HEK293 (cell line): Measurements from ENCODE around the gene CXADR.

Experiments
- CTCF ChIA-PET: fragments of 350-600 bp; formaldehyde crosslinking; extraction: SDS; loops from one replicate; lab custom pipeline; 2021; ENCODE audit warnings: antibody characterized with exemption; lab: Yijun Ruan, JAX
- POLR2A ChIA-PET: fragments of 300-600 bp; formaldehyde crosslinking; extraction: SDS; loops from one replicate; lab custom pipeline; 2020; ENCODE audit warnings: antibody characterized with exemption, inconsistent platforms; lab: Yijun Ruan, JAX
- H3K27ac ChIP-seq: fragments of 200-500 bp; sonication (Bioruptor generic); 2 replicates; pipeline ENCODE4 v1.5.1; 2014; ENCODE audit warnings: low read depth, low read length, control low read depth, inconsistent platforms; ENCODE audit errors: extremely low read depth
- H3K36me3 ChIP-seq, 2 experiments: fragments of 200-500 bp in 1 of 2; sonication (Bioruptor generic) in 1 of 2; 1 replicate in 1 of 2; 2 replicates in 1 of 2; pipeline ENCODE4 v1.5.1; 2014 to 2017; ENCODE audit warnings: inconsistent platforms in 2 of 2, low read length in 2 of 2; ENCODE audit not compliant: control insufficient read depth in 2 of 2, insufficient read depth in 1 of 2
- H3K4me1 ChIP-seq: fragments of 200-500 bp; sonication (Bioruptor generic); 2 replicates; pipeline ENCODE4 v1.5.1; 2014; ENCODE audit warnings: mild to moderate bottlenecking, low read length, inconsistent platforms; ENCODE audit not compliant: control insufficient read depth, insufficient read depth
- H3K4me3 ChIP-seq: 2 replicates; pipeline ENCODE4 v1.5.1; 2011; ENCODE audit warnings: low read depth, mild to moderate bottlenecking, control low read depth, low read length, moderate library complexity
- H3K9me3 ChIP-seq: fragments of 200-500 bp; sonication (Bioruptor generic); 2 replicates; pipeline ENCODE4 v1.5.1; 2014; ENCODE audit warnings: low read depth, low read length, inconsistent platforms; ENCODE audit not compliant: control insufficient read depth, insufficient read depth
- GFI1B ChIP-seq: fragments of 450-650 bp; formaldehyde crosslinking; IDR thresholded peaks from 2 replicates; pipeline ENCODE4 v1.5.1; 2016; ENCODE audit warnings: missing biosample characterization, missing genetic modification characterization
- GLIS1 ChIP-seq: fragments of 450-650 bp; formaldehyde crosslinking; IDR thresholded peaks from 2 replicates; pipeline ENCODE4 v1.5.1; 2016; ENCODE audit warnings: missing biosample characterization, missing genetic modification characterization
- IKZF3 ChIP-seq: fragments of 450-650 bp; IDR thresholded peaks from 2 replicates; pipeline ENCODE4 v1.5.0; 2018; ENCODE audit warnings: missing biosample characterization, mild to moderate bottlenecking, missing genetic modification characterization, moderate library complexity
- INSM2 ChIP-seq: fragments of 450-650 bp; formaldehyde crosslinking; IDR thresholded peaks from 2 replicates; pipeline ENCODE4 v1.5.1; 2016; ENCODE audit warnings: missing biosample characterization, missing genetic modification characterization
- SP3 ChIP-seq: fragments of 450-650 bp; formaldehyde crosslinking; IDR thresholded peaks from 2 replicates; pipeline ENCODE4 v1.5.1; 2016; ENCODE audit warnings: missing biosample characterization, missing genetic modification characterization
- ZBTB1 ChIP-seq: fragments of 450-650 bp; formaldehyde crosslinking; IDR thresholded peaks from 2 replicates; pipeline ENCODE4 v1.5.1; 2016; ENCODE audit warnings: missing biosample characterization, missing genetic modification characterization
- ZBTB17 ChIP-seq: fragments of 450-650 bp; formaldehyde crosslinking; IDR thresholded peaks from 2 replicates; pipeline ENCODE4 v1.5.1; 2016; ENCODE audit warnings: missing biosample characterization, missing genetic modification characterization
- ZBTB20 ChIP-seq: fragments of 450-650 bp; formaldehyde crosslinking; IDR thresholded peaks from 2 replicates; pipeline ENCODE4 v1.5.1; 2016; ENCODE audit warnings: missing biosample characterization, missing genetic modification characterization
- ZBTB48 ChIP-seq: fragments of 450-650 bp; formaldehyde crosslinking; IDR thresholded peaks from 2 replicates; pipeline ENCODE4 v1.5.1; 2016; ENCODE audit warnings: missing biosample characterization, missing genetic modification characterization
- ZNF112 ChIP-seq: fragments of 450-650 bp; formaldehyde crosslinking; IDR thresholded peaks from 2 replicates; pipeline ENCODE4 v1.5.0; 2017; ENCODE audit warnings: missing biosample characterization, missing genetic modification characterization
- ZNF202 ChIP-seq: fragments of 450-650 bp; formaldehyde crosslinking; IDR thresholded peaks from 2 replicates; pipeline ENCODE4 v1.5.1; 2016; ENCODE audit warnings: missing biosample characterization, missing genetic modification characterization, borderline replicate concordance
- ZNF335 ChIP-seq: fragments of 450-650 bp; formaldehyde crosslinking; conservative IDR thresholded peaks from 2 replicates; pipeline ENCODE4 v1.5.1; 2016; ENCODE audit warnings: missing biosample characterization, missing genetic modification characterization
- ZNF350 ChIP-seq: fragments of 450-650 bp; formaldehyde crosslinking; IDR thresholded peaks from 2 replicates; pipeline ENCODE4 v1.5.0; 2017; ENCODE audit warnings: missing biosample characterization, mild to moderate bottlenecking, missing genetic modification characterization
- ZNF366 ChIP-seq: fragments of 450-650 bp; formaldehyde crosslinking; conservative IDR thresholded peaks from 2 replicates; pipeline ENCODE4 v1.5.1; 2016; ENCODE audit warnings: missing biosample characterization, missing genetic modification characterization
- ZNF398 ChIP-seq: fragments of 450-650 bp; formaldehyde crosslinking; IDR thresholded peaks from 2 replicates; pipeline ENCODE4 v1.5.1; 2017; ENCODE audit warnings: missing biosample characterization, missing genetic modification characterization
- ZNF518A ChIP-seq: fragments of 450-650 bp; formaldehyde crosslinking; conservative IDR thresholded peaks from 2 replicates; pipeline ENCODE4 v1.5.1; 2016; ENCODE audit warnings: low read depth, missing biosample characterization, missing genetic modification characterization
- ZNF626 ChIP-seq: fragments of 450-650 bp; sonication (Bioruptor Pico); formaldehyde crosslinking; IDR thresholded peaks from 2 replicates; pipeline ENCODE4 v1.5.1; 2018; ENCODE audit warnings: missing biosample characterization, missing genetic modification characterization, inconsistent platforms
- ZNF777 ChIP-seq: fragments of 450-650 bp; formaldehyde crosslinking; IDR thresholded peaks from 2 replicates; pipeline ENCODE4 v1.5.1; 2017; ENCODE audit warnings: missing biosample characterization, missing genetic modification characterization, borderline replicate concordance
- ZSCAN18 ChIP-seq: fragments of 450-650 bp; formaldehyde crosslinking; IDR thresholded peaks from 2 replicates; pipeline ENCODE4 v1.5.1; 2016; ENCODE audit warnings: missing biosample characterization, missing genetic modification characterization
- TF ChIP-seq, protein P1 (sequence below): fragments of 450-650 bp; formaldehyde crosslinking; IDR thresholded peaks from 2 replicates; pipeline ENCODE4 v1.5.1; 2017; ENCODE audit warnings: missing biosample characterization, missing genetic modification characterization

Gene CXADR

GRCh38 chr21:17537299-17537698 lies 24.5 kb downstream of the CXADR start (continued):
- TF ChIP-seq, protein P1, sequence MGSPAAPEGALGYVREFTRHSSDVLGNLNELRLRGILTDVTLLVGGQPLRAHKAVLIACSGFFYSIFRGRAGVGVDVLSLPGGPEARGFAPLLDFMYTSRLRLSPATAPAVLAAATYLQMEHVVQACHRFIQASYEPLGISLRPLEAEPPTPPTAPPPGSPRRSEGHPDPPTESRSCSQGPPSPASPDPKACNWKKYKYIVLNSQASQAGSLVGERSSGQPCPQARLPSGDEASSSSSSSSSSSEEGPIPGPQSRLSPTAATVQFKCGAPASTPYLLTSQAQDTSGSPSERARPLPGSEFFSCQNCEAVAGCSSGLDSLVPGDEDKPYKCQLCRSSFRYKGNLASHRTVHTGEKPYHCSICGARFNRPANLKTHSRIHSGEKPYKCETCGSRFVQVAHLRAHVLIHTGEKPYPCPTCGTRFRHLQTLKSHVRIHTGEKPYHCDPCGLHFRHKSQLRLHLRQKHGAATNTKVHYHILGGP (tag by site-specific recombination): no peak
- TF ChIP-seq ZNF398 (no peak), ZNF202 (tag by site-specific recombination) (no peak), ZNF518A (no peak), ZNF335 (no peak), ZBTB20 (tag by site-specific recombination) (no peak), ZBTB17 (tag by site-specific recombination) (no peak)

GRCh38 chr21:17538576-17538975 lies 25.7 kb downstream of the CXADR start:
- POLR2A ChIA-PET: no interaction called here
- no peak for TF ChIP-seq ZSCAN18 (tag by site-specific recombination)
- no peak for TF ChIP-seq INSM2 (tag by site-specific recombination)
- no peak for TF ChIP-seq ZBTB1
- TF ChIP-seq SP3 (tag by site-specific recombination): no peak
- no peak for TF ChIP-seq ZBTB48 (tag by site-specific recombination)
- TF ChIP-seq ZNF777: no peak
- no peak for TF ChIP-seq ZNF626 (tag by site-specific recombination)
- no peak for TF ChIP-seq IKZF3 (tag by site-specific recombination)
- TF ChIP-seq ZNF112 (tag by site-specific recombination): no peak
- no peak for TF ChIP-seq GLIS1 (tag by site-specific recombination)
- no peak for TF ChIP-seq GFI1B (tag by site-specific recombination)
- TF ChIP-seq ZNF350 (tag by site-specific recombination): no peak
- TF ChIP-seq ZNF518A: no peak
- TF ChIP-seq ZNF366 (tag by site-specific recombination): no peak

More at GRCh38 chr21:17538576-17538975, 25.7 kb downstream of the CXADR start:
- H3K36me3 ChIP-seq: peaks cover 0 to 18% of the 10 kb centered on the region in 2 experiments; a peak in 1 of 3 replicates
- H3K27ac ChIP-seq: no peak overlapping the region
- no peaks in the 10 kb centered on the region; the same call in 1 of the 2 replicates for H3K9me3 ChIP-seq
- no peak overlapping the region for H3K4me3 ChIP-seq
- peaks cover 32% of the 10 kb centered on the region for H3K4me1 ChIP-seq
- CTCF ChIA-PET: interaction anchor here (0.6 to 1.0 kb wide), 2 partner anchors 74 to 151 kb away, joined by 3 read pairs; no protein-coding TSS in a partner anchor
